DOHH2 (cell line): ENCODE data around the gene DCAF15.

ENCODE experiments used
- EZH2phosphoT487 ChIP-seq: fragments of 200-600 bp; sonication (generic); IDR thresholded peaks from 2 replicates; pipeline ENCODE4 v1.6.1; 2017; ENCODE audit warnings: borderline replicate concordance, mild to moderate bottlenecking, antibody characterized with exemption, low read length, moderate library complexity, mixed read lengths
- TF ChIP-seq, protein P1 (sequence below): fragments of 200-600 bp; sonication (generic); IDR thresholded peaks from one replicate; pipeline ENCODE4 v1.5.1; 2014; ENCODE audit warnings: antibody characterized with exemption, mild to moderate bottlenecking, low read depth, low read length; ENCODE audit not compliant: poor library complexity, severe bottlenecking

DNA sequence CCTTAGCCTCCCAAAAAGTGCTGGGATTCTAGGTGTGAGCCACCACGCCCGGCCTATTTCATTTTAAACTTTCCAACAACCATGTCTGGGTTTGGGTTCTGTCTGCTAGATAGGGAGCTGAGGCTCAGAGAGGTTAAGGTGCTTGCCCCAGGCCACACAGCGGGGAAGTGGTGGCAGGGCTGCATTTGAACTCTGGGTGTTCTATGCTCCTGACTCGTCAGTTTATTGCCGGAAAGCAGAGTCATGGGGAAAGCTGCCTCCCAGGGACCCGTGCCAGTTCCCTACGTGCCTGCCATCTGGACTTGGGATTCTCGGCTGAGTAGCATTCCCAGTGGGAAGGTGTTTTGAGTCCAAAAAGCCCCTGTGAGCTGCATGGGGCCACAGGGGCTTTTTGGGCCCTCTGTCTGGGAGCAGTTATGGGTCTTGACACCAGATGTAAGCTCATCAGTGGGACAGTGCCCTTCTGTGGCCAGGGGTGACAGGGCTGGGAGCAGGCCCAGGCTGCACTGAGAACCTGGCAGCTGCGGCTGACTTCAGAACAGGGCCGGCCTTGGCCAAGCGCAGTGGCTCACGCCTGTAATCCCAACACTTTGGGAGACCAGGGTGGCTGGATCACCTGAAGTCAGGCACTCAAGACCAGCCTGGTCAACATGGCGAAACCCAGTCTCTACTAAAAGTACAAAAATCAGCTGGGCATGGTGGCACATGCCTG is 42.9 kb downstream of the DCAF15 start:
- TF ChIP-seq, protein P1, sequence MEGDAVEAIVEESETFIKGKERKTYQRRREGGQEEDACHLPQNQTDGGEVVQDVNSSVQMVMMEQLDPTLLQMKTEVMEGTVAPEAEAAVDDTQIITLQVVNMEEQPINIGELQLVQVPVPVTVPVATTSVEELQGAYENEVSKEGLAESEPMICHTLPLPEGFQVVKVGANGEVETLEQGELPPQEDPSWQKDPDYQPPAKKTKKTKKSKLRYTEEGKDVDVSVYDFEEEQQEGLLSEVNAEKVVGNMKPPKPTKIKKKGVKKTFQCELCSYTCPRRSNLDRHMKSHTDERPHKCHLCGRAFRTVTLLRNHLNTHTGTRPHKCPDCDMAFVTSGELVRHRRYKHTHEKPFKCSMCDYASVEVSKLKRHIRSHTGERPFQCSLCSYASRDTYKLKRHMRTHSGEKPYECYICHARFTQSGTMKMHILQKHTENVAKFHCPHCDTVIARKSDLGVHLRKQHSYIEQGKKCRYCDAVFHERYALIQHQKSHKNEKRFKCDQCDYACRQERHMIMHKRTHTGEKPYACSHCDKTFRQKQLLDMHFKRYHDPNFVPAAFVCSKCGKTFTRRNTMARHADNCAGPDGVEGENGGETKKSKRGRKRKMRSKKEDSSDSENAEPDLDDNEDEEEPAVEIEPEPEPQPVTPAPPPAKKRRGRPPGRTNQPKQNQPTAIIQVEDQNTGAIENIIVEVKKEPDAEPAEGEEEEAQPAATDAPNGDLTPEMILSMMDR: no peak
- no peak for TF ChIP-seq EZH2phosphoT487
